ENCODE results near the gene NCKAP5L.
"Not testable (repeated sequence)": the region's sequence is repeated elsewhere in the genome, so short reads cannot be mapped to it uniquely, and the experiment has no call there.

DNA sequence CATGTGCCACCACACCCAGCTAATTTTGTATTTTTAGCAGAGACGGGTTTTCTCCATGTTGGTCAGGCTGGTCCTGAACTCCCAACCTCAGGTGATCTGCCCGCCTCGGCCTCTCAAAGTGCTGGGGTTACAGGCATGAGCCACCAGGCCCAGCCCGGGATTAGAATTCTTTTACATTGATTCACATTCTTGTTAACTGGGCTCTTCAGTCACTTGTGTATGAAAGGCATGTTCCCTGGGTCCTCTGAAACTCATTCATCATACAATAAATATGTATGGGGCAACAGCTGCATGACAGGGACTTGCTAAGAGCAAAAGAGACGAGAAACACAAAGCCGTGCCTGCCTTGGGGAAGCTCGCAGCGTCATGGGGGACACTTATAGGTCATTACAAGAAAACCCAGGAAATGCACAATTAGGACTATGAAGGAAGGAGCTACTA, 43.6 kb upstream of the NCKAP5L start:
- TF ChIP-seq CTCF (IDR thresholded peaks at IDR 0.05; ENCODE audit: low read length); EZH2phosphoT487 (IDR thresholded peaks at IDR 0.05; ENCODE audit: low read length); EZH2 (optimal IDR thresholded peaks at IDR 0.05; ENCODE audit: low read depth, low read length): not testable (repeated sequence)

All from MM.1S (cell line).